Heart right ventricle (tissue), 16 donors: ENCODE results near the gene PLCXD1. TPM values are rescaled to one million over a fixed set of nuclear protein-coding genes. Genes with fewer than 3 reads are reported as not detected.

Experiments
- ATAC-seq, 8 donors: fragments of 200-7000 bp; cut with Tn5 transposase; one replicate each; pipeline ENCODE4 v1.9.1; 2020; ENCODE audit warnings: mild to moderate bottlenecking in 8 of 8, moderate library complexity in 8 of 8, moderate number of reproducible peaks in 1 of 8
- DNase-seq, 2 donors: peaks; one replicate each; pipeline ENCODE4 v3.0.0-alpha.2; 2020
- H3K27ac ChIP-seq, 10 donors: fragments of 200-600 bp; sonication (generic) in 2 of 10; one replicate each; pipeline versions ENCODE4 v1.5.0 to v1.8.0; 2020 to 2022; ENCODE audit warnings: mild to moderate bottlenecking in 3 of 10
- H3K27me3 ChIP-seq, 7 donors: fragments of 200-600 bp; one replicate each; pipeline ENCODE4 v1.8.0; 2021 to 2022; ENCODE audit warnings: mild to moderate bottlenecking in 2 of 7
- H3K36me3 ChIP-seq, 9 donors: fragments of 200-600 bp; sonication (generic) in 1 of 9; one replicate each; pipeline versions ENCODE4 v1.5.0 to v1.8.0; 2020 to 2022; ENCODE audit warnings: mild to moderate bottlenecking in 2 of 9
- H3K4me1 ChIP-seq, 9 donors: fragments of 200-600 bp; sonication (generic) in 1 of 9; one replicate each; pipeline versions ENCODE4 v1.5.0 to v1.8.0; 2020 to 2022; ENCODE audit warnings: mild to moderate bottlenecking in 4 of 9
- H3K4me3 ChIP-seq, 10 donors: fragments of 200-600 bp; sonication (generic) in 2 of 10; one replicate each; pipeline versions ENCODE4 v1.5.0 to v1.8.0; 2020 to 2022; ENCODE audit warnings: mild to moderate bottlenecking in 7 of 10, moderate library complexity in 2 of 10
- H3K9me3 ChIP-seq, 11 donors: fragments of 200-600 bp in 10 of 11; sonication (generic) in 2 of 11; one replicate each; pipeline versions ENCODE4 v1.5.0 to v1.8.0; 2013 to 2022; ENCODE audit warnings: mild to moderate bottlenecking in 2 of 11, control low read depth in 1 of 11, moderate library complexity in 1 of 11
- WGBS, 2 donors: extraction: QIAGEN DNeasy Blood & Tissue Kit; methylation state at CpG; one replicate each; pipeline ENCODE4 v1.1.7; 2013; ENCODE audit warnings: inconsistent platforms in 1 of 2; 5-methylcytosine and 5-hydroxymethylcytosine counted together
- intact Hi-C, 10 donors: fragments of 100-400 bp; cut with DNase I; formaldehyde crosslinking; loops; one replicate each; pipeline versions ENCODE4 v1.11.1 to v1.14.2; 2022
- polyA plus RNA-seq, 2 donors: library from polyadenylated mRNA; stranded (reverse); fragments of 200-250 nt; gene quantifications; one replicate each; pipeline ENCODE4 v1.2.3, GENCODE V29; 2013
- total RNA-seq, 10 donors: library from RNA; stranded (reverse); fragmentation: NEBNext Ultra II Directional in 3 of 10; extraction: Animal tissue kit (Norgen Biotek cat#: 25700) in 3 of 10; gene quantifications; one replicate each; pipeline versions ENCODE4 v1.2.1 to v1.2.4, GENCODE V29; 2021 to 2023
- TF ChIP-seq, protein P1 (sequence below), 9 donors: fragments of 200-600 bp; sonication (generic) in 2 of 9; IDR thresholded peaks; one replicate each; pipeline versions ENCODE4 v1.5.0 to v1.8.0; 2021 to 2022; ENCODE audit warnings: antibody characterized with exemption in 9 of 9, mild to moderate bottlenecking in 5 of 9, moderate library complexity in 1 of 9
- donor health status: Arrhythmogenic right ventricular cardiomyopathy.
- donor health status: ischemic (EF 13 %, LVEDD 7.1; RV severe dilation, severe dysfunction).
- donor health status: healthy with polysubstance abuse.
- donor health status: DM: no; HTN: yes; CAD: no.
- donor health status: DM: no; HTN: no; CAD: no.
- donor health status: ischemic (EF 25% LVEDD 6.9; RV normal size, moderate dysfunction).
- donor health status: ischemic (EF 25% LVEDD 5.7; RV mildly dilated, moderate dysfunction).
- donor health status: healthy.
- donor health status: DM: yes; HTN: yes; CAD: no.
- donor health status: Ischemic cardiomyopathy.
- donor health status: ischemic (EF 35%, LVEDD 5.7; RV mildly dilated, moderate dysfunction).
- donor health status: nonischemic (EF 11% LVEDD 7.7; RV severe dilation, severe dysfunction).
- donor health status: DM: yes; HTN: yes; CAD: no.
- donor health status: PGD.
- donor health status: ischemic (EF 29% LVEDD 5.4; RV normal size, mild dysfunction).
- donor health status: nonischemic (EF 23%, LVEDD 6.1; RV moderate dilation, normal function).

The PLCXD1 gene
- total and polyA plus RNA-seq, 12 donors, result 1.9 to 19.9 (median 2.8) TPM

DNA sequence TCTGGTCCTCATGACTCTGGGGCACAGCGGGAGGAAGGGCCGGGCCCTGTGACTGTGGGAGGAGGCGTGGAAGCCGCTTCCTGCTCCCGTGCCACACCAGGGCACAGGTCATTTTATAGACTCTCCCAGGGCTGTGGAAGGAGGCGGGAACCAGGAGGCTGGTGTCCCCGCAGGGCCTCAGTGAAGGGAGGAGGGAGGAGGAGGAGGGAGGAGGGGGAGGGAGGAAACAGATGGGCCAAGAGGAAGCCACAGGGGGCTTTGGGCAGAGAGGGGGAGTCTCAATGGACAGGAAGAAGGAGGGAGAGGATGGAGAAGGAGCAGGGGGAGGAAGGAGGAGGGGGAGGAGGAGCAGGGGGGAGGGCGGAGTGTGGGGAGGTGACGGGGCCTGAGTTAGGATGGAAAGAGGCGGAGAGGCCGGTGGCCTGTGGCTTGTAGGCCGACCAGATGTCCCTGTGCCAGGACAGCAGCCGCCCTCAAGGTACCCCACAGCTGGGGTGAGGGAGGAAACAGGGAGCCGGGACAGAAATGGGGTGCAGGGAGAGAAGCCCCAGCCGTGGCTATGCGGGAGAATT lies 6.2 kb upstream of the PLCXD1 start:
- H3K27me3 ChIP-seq, result peaks cover 0 to 14% (median 0%) of the 10 kb centered on the region in 7 donors
- peak overlapping the region in 7 of 10 donors; percentile 51 to 65 (median 59) for H3K4me3 ChIP-seq
- TF ChIP-seq, protein P1, sequence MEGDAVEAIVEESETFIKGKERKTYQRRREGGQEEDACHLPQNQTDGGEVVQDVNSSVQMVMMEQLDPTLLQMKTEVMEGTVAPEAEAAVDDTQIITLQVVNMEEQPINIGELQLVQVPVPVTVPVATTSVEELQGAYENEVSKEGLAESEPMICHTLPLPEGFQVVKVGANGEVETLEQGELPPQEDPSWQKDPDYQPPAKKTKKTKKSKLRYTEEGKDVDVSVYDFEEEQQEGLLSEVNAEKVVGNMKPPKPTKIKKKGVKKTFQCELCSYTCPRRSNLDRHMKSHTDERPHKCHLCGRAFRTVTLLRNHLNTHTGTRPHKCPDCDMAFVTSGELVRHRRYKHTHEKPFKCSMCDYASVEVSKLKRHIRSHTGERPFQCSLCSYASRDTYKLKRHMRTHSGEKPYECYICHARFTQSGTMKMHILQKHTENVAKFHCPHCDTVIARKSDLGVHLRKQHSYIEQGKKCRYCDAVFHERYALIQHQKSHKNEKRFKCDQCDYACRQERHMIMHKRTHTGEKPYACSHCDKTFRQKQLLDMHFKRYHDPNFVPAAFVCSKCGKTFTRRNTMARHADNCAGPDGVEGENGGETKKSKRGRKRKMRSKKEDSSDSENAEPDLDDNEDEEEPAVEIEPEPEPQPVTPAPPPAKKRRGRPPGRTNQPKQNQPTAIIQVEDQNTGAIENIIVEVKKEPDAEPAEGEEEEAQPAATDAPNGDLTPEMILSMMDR (IDR thresholded peaks at IDR 0.05), result no peak
- DNase-seq (peak; percentile 27 to 54), ATAC-seq (peak; percentile 38 to 78 (median 64))
- H3K27ac ChIP-seq, result peak overlapping the region in 9 of 10 donors; percentile 30 to 82 (median 54)
- no peaks in the 10 kb centered on the region for H3K9me3 ChIP-seq
- no peaks in the 10 kb centered on the region for H3K36me3 ChIP-seq
- H3K4me1 ChIP-seq, result peaks cover 0 to 23% (median 14%) of the 10 kb centered on the region in 9 donors
- intact Hi-C loops, result loop anchor here in 1 of 10 donors (5.0 kb wide), 1 partner anchor 42 kb away; the partner anchor contains the start of gene GTPBP6
- WGBS, 2 donors, result 59 to 64% methylated on average over 16 of the region's 16 CpGs

DNA sequence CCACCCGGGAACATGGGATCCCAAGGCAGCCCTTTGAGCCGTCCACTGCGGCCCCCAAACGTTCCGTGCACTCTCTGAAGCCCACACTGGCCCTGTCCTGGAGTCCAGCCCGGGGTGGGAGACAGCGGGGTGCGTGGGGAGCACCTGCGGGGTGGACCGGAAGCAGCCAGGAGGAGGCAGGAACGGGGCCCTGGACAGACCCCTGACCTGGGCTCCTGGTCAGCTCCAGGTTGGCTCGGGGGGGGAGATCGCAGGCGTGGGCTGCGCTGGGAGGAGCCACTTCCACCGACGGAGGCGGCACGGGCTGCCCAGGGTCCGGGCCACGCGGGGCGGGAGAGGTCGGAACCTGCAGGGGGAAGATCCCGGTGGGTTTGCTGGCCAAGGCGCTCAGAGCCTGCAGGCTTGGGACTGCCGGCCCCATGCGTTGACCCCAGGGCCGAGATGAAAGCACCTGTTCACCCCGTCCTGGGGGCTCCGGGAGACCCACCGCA lies 5.7 kb upstream of the PLCXD1 start:
- Histone ChIP-seq H3K36me3 (no peaks in the 10 kb centered on the region), H3K4me3 (peak overlapping the region; percentile 47 to 65 (median 57)), H3K27me3 (peaks cover 0 to 14% (median 0%) of the 10 kb centered on the region in 7 donors), H3K4me1 (peaks cover 0 to 23% (median 14%) of the 10 kb centered on the region in 9 donors), H3K27ac (peak overlapping the region; percentile 30 to 82 (median 52)), H3K9me3 (no peaks in the 10 kb centered on the region)
- peak in 1 of 2 donors; percentile 36 for DNase-seq
- peak; percentile 12 to 63 (median 22) for ATAC-seq
- 38 to 43% methylated on average over 32 of the region's 32 CpGs for WGBS, 2 donors
- intact Hi-C loops, result loop anchor here in 1 of 10 donors (5.0 kb wide), 1 partner anchor 42 kb away; the partner anchor contains the start of gene GTPBP6
- TF ChIP-seq, protein P1 (IDR thresholded peaks at IDR 0.05), result no peak

DNA sequence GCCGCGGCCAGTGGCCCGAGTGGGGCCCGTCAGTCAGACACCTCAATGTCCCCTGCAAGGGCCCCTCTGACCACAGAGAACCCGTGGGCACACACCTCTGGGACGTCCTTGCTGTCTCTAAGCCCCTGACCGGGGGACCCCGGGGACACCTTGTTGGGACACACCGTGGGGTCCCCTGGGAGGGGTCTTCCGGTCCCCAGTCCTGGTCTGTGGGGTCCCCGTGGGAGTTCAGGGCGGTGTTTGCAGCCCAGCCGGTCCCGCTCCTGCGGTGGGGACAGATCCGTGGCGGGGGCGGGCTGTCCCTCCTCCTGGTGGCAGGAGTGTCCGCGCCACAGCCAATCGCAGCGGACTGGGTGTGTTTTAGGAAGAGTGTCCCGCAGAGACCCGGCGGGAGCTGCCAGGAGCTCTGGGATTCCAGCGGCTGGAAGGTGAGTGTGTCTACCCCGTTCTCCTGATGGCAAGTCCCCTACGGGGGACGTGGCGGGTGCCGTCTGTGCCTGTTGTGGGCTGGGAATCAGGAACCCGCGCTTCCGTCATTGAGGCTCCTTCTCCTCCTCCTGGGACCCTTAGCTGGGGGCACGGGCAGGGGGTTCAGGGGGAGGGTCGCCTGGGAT lies 5.1 kb upstream of the PLCXD1 start:
- WGBS, 2 donors, result 2 to 4% methylated on average over 35 to 36 of the region's 36 CpGs
- H3K27ac ChIP-seq, result peak overlapping the region; percentile 30 to 82 (median 52)
- peak overlapping the region; percentile 47 to 65 (median 57) for H3K4me3 ChIP-seq

More for the DNA sequence above, 5.1 kb upstream of the PLCXD1 start:
- Histone ChIP-seq H3K27me3 (peaks cover 0 to 14% (median 0%) of the 10 kb centered on the region in 7 donors), H3K36me3 (no peaks in the 10 kb centered on the region), H3K4me1 (peaks cover 0 to 23% (median 14%) of the 10 kb centered on the region in 9 donors), H3K9me3 (no peaks in the 10 kb centered on the region)
- TF ChIP-seq, protein P1 (IDR thresholded peaks at IDR 0.05), result peak in 5 of 9 donors; percentile 13 to 38 (median 25)
- peak; percentile 78 to 86 for DNase-seq
- peak; percentile 94 to 98 (median 97) for ATAC-seq
- intact Hi-C loops, result loop anchor here in 1 of 10 donors (5.0 kb wide), 1 partner anchor 41 kb away; the partner anchor contains the start of gene GTPBP6
